Measurements from ENCODE around the gene SLC2A5.

Gene SLC2A5

GRCh38 chr1:9069326-9070100 lies at the start of gene SLC2A5:
Gene SLC2A5, minus strand, starts transcription at chr1:9069635. Its CDS starts 99 bp downstream, at chr1:9069536.
- H3K4me1 Mint-ChIP-seq = peaks cover 20% of the 10 kb centered on the region
- peaks cover 2% of the 10 kb centered on the region for H3K27me3 Mint-ChIP-seq
- H3K27ac Mint-ChIP-seq = peak within 1 kb of the TSS; percentile 64
- H3K36me3 Mint-ChIP-seq = peaks cover 2% of the 10 kb centered on the region
- H3K9me3 Mint-ChIP-seq = no peaks in the 10 kb centered on the region
- DNase-seq (ENCODE audit: low spot score in 2 of 2) = peak; percentile 52 to 68
- peak within 1 kb of the TSS; percentile 93 for H3K4me3 Mint-ChIP-seq
- ATAC-seq (ENCODE audit: low read depth) = peak; percentile 99

- Mint-ChIP-seq H3K27ac (no peak overlapping the region), H3K9me3 (no peaks in the 10 kb centered on the region), H3K36me3 (peaks cover 4% of the 10 kb centered on the region), H3K4me3 (no peak overlapping the region), H3K4me1 (peaks cover 20% of the 10 kb centered on the region), H3K27me3 (no peaks in the 10 kb centered on the region)
- ATAC-seq (ENCODE audit: low read depth) = no peak
- DNase-seq (ENCODE audit: low spot score in 2 of 2) = no peak
These were observed 48.8 kb upstream of the SLC2A5 start for GRCh38 chr1:9118186-9118585.

- peaks cover 4% of the 10 kb centered on the region for H3K36me3 Mint-ChIP-seq
- H3K27ac Mint-ChIP-seq = no peak overlapping the region
- DNase-seq (ENCODE audit: low spot score in 2 of 2) (no peak), ATAC-seq (ENCODE audit: low read depth) (no peak)
- no peaks in the 10 kb centered on the region for H3K9me3 Mint-ChIP-seq
- H3K27me3 Mint-ChIP-seq = no peaks in the 10 kb centered on the region
- no peak overlapping the region for H3K4me3 Mint-ChIP-seq
- peaks cover 12% of the 10 kb centered on the region for H3K4me1 Mint-ChIP-seq
These were observed 46.1 kb upstream of the SLC2A5 start for GRCh38 chr1:9115351-9116205.

- no peaks in the 10 kb centered on the region for H3K27me3 Mint-ChIP-seq
- no peak overlapping the region for H3K27ac Mint-ChIP-seq
- H3K36me3 Mint-ChIP-seq = peaks cover 4% of the 10 kb centered on the region
- no peaks in the 10 kb centered on the region for H3K9me3 Mint-ChIP-seq
- no peak for DNase-seq (ENCODE audit: low spot score in 2 of 2)
- H3K4me3 Mint-ChIP-seq = no peak overlapping the region
- peaks cover 4% of the 10 kb centered on the region for H3K4me1 Mint-ChIP-seq
- ATAC-seq (ENCODE audit: low read depth) = no peak
These were observed 43.8 kb upstream of the SLC2A5 start for GRCh38 chr1:9112961-9113880.

- DNase-seq (ENCODE audit: low spot score in 2 of 2) = no peak
- peaks cover 4% of the 10 kb centered on the region for H3K4me1 Mint-ChIP-seq
- H3K4me3 Mint-ChIP-seq = no peak overlapping the region
- no peaks in the 10 kb centered on the region for H3K27me3 Mint-ChIP-seq
- no peaks in the 10 kb centered on the region for H3K9me3 Mint-ChIP-seq
- peaks cover 6% of the 10 kb centered on the region for H3K36me3 Mint-ChIP-seq
- no peak overlapping the region for H3K27ac Mint-ChIP-seq
- no peak for ATAC-seq (ENCODE audit: low read depth)
These were observed 42.5 kb upstream of the SLC2A5 start for GRCh38 chr1:9111957-9112356.

- H3K4me3 Mint-ChIP-seq = no peak overlapping the region
- H3K27ac Mint-ChIP-seq = no peak overlapping the region
- H3K36me3 Mint-ChIP-seq = peaks cover 8% of the 10 kb centered on the region
- H3K4me1 Mint-ChIP-seq = peaks cover 4% of the 10 kb centered on the region
- no peaks in the 10 kb centered on the region for H3K9me3 Mint-ChIP-seq
- no peaks in the 10 kb centered on the region for H3K27me3 Mint-ChIP-seq
- DNase-seq (ENCODE audit: low spot score in 2 of 2) (no peak), ATAC-seq (ENCODE audit: low read depth) (no peak)
These were observed 41.9 kb upstream of the SLC2A5 start for GRCh38 chr1:9111357-9111691.

- ATAC-seq (ENCODE audit: low read depth) (peak; percentile 83), DNase-seq (ENCODE audit: low spot score in 2 of 2) (peak; percentile 81 to 86)
- peaks cover 8% of the 10 kb centered on the region for H3K36me3 Mint-ChIP-seq
- peaks cover 3% of the 10 kb centered on the region for H3K4me1 Mint-ChIP-seq
- no peak overlapping the region for H3K27ac Mint-ChIP-seq
- H3K27me3 Mint-ChIP-seq = no peaks in the 10 kb centered on the region
- no peaks in the 10 kb centered on the region for H3K9me3 Mint-ChIP-seq
- no peak overlapping the region for H3K4me3 Mint-ChIP-seq
These were observed 41.4 kb upstream of the SLC2A5 start for GRCh38 chr1:9110669-9111356.

GRCh38 chr1:9108056-9108665 lies 38.7 kb upstream of the SLC2A5 start:
- Mint-ChIP-seq H3K9me3 (no peaks in the 10 kb centered on the region), H3K27me3 (no peaks in the 10 kb centered on the region), H3K36me3 (peaks cover 9% of the 10 kb centered on the region), H3K27ac (no peak overlapping the region), H3K4me1 (no peaks in the 10 kb centered on the region), H3K4me3 (no peak overlapping the region)
- DNase-seq (ENCODE audit: low spot score in 2 of 2) (no peak), ATAC-seq (ENCODE audit: low read depth) (no peak)

- DNase-seq (ENCODE audit: low spot score in 2 of 2) (no peak), ATAC-seq (ENCODE audit: low read depth) (no peak)
- H3K27ac Mint-ChIP-seq = no peak overlapping the region
- H3K36me3 Mint-ChIP-seq = peaks cover 12% of the 10 kb centered on the region
- no peaks in the 10 kb centered on the region for H3K4me1 Mint-ChIP-seq
- H3K27me3 Mint-ChIP-seq = no peaks in the 10 kb centered on the region
- H3K4me3 Mint-ChIP-seq = no peak overlapping the region
- H3K9me3 Mint-ChIP-seq = no peaks in the 10 kb centered on the region
These were observed 37.7 kb upstream of the SLC2A5 start for GRCh38 chr1:9107136-9107535.

- H3K27me3 Mint-ChIP-seq = no peaks in the 10 kb centered on the region
- ATAC-seq (ENCODE audit: low read depth) = no peak
These were observed 36.9 kb upstream of the SLC2A5 start for GRCh38 chr1:9106286-9106685.

GRCh38 chr1:9105336-9105867 lies 36.0 kb upstream of the SLC2A5 start:
- H3K4me3 Mint-ChIP-seq = no peak overlapping the region
- H3K27me3 Mint-ChIP-seq = no peaks in the 10 kb centered on the region
- DNase-seq (ENCODE audit: low spot score in 2 of 2) (no peak), ATAC-seq (ENCODE audit: low read depth) (no peak)
- H3K4me1 Mint-ChIP-seq = no peaks in the 10 kb centered on the region
- H3K36me3 Mint-ChIP-seq = peaks cover 12% of the 10 kb centered on the region
- no peak overlapping the region for H3K27ac Mint-ChIP-seq
- no peaks in the 10 kb centered on the region for H3K9me3 Mint-ChIP-seq

More at GRCh38 chr1:9106286-9106685, 36.9 kb upstream of the SLC2A5 start:
- Mint-ChIP-seq H3K4me1 (no peaks in the 10 kb centered on the region), H3K9me3 (no peaks in the 10 kb centered on the region), H3K27ac (no peak overlapping the region), H3K4me3 (no peak overlapping the region), H3K36me3 (peaks cover 12% of the 10 kb centered on the region)
- no peak for DNase-seq (ENCODE audit: low spot score in 2 of 2)

GRCh38 chr1:9101510-9102146 lies 32.2 kb upstream of the SLC2A5 start:
- no peaks in the 10 kb centered on the region for H3K9me3 Mint-ChIP-seq
- peaks cover 7% of the 10 kb centered on the region for H3K36me3 Mint-ChIP-seq
- no peak overlapping the region for H3K4me3 Mint-ChIP-seq
- no peaks in the 10 kb centered on the region for H3K4me1 Mint-ChIP-seq
- H3K27ac Mint-ChIP-seq = no peak overlapping the region
- peak; percentile 88 for ATAC-seq (ENCODE audit: low read depth)
- H3K27me3 Mint-ChIP-seq = no peaks in the 10 kb centered on the region
- peak; percentile 37 for DNase-seq (ENCODE audit: low spot score in 2 of 2)
